CD4-positive, alpha-beta T cell treated with Interleukin-15 for 4 hours (primary cell): ENCODE results near the gene ABHD6.
"Not testable (repeated sequence)": the region's sequence is repeated elsewhere in the genome, so short reads cannot be mapped to it uniquely, and the experiment has no call there.

Experiments used
- DNase-seq: peaks from one replicate; pipeline ENCODE4 v3.0.0-alpha.2; 2020; ENCODE audit warnings: low spot score

ABHD6 gene

DNA sequence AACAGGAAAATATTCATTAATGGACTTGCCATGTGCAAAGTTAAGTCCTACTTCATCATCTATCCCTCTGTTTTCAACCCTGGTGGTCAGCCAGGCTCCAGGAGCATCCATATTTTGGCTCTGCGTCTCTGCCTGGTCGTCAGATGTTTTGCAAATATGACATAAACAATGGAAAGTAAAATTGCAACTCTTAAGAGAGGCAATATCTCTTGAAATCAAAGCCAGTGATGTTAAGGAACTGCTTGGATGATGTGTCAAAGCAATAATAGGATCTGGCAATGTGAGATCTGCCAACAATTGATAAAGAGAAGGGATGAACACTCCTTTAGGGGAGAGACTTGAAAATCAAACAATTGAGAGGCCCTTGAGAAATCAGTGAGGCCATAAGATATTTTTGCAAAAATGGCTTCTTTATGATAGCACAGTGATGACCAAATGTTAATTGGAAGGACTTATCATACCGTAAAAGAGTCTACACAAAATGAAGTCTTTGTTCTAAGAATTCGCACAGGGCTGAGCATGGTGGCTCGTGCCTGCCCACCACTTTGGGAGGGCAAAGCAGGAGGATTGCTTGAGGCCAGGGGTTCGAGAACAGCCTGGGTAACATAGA is 6.5 kb downstream of the ABHD6 start:
- DNase-seq: no peak

DNA sequence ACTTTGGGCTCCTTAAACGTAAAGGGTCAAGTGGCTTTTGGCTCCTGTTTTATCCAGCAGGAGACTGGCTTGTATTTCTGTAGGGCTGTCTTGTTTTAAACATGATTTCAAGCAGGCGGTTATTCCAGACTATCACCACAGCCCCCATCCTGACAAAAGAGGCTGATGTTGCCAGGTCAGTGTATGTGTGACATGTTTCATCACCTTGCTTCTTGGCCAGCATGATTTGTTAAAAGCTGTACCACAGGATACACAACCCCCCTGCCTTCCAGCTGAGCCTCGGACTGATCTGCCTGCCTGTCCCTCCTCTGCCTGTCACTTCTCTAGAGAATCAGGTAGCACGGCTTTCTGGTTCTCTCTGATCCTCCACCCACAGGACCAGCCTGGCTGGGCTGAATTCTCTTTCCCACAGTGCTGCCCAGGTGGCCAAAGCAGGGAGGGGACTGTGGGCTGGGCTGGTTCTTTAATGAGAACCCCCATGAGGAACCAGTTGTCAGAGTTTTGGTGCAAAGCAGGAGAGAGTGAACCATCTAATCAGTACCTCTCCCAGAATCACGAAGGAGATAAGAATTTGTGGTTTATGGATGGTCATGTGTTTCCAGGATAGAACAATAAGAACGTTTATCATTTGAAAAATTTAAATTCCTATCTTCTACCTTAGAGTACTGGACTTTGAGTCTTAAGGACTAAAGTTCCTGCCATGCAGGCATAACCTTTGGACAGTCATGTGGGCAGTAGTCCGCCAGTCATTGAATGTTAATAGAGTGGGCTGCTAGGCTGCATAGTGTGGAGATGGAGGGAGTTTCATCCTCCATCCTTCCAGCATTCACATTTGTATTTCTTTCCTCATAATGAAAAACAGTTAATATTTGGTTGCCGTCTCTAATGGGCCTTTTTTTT is 8.8 kb downstream of the ABHD6 start:
- DNase-seq: no peak

DNA sequence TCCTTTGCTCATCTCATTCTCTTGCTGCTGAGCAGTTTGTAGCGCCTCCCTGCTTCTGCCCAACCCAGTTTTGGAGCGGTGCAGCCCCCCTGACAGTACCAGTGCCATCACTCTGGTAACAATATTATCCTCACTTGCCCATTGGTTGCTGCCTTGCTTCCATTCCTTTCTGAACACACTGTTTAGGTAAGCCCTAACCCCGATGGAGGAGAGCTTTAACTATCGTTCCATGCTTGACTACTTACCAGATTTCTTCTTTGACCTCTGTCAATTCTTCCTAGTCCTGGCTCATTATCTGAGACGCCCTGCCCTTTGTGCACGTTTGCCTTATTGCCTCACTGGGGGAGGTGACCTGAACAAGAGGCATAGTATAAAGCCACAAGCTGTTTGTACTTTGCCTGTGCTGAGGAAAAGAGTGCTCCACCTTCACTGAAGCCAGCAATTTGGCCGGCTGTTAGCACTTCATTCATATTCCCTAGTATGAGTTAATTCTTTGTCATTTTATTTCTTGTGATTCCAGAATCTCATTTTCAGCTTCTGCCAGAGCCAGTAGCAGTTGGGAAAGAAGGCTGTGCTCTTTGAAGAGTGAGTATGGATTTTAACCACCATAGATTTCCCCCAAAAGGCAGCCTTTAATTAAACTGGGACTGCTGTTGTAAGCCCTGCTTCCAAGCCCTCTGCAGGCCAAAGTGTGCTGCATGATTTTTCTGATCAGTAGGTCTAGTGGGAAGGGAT is 11.9 kb downstream of the ABHD6 start:
- no peak for DNase-seq

DNA sequence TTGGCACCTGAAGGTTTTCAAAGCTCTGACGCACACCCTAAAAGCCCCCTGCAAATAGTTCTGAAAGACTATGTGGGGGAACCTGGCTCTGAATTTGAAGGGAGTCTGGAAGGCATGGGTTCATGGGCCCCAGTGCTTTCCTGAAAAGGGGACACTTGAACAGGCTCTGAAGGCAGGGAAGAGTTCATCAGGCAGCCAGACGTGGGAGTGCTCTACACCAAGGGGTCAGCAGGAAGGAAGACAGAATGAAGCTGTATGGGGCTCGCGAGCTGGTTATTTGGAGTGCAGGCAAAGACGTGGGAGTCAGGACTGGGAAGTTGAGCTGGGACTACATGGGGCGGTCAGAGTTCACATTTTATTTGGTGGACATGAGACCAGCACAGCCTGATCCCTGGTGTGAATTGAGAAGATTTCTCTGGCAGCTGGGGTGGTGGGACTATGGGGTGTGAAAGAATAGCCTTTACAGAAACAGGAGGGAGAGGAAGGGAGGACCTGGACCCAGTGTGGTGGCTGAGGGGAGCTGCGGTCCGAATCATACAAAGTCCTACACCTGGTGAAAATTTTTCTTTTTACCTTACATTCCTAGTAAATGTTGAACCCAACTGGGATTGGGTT is 12.6 kb downstream of the ABHD6 start:
- no peak for DNase-seq

- no peak for DNase-seq
Observed at GRCh38 chr3:58251631-58252035, 14.0 kb downstream of the ABHD6 start.

- no peak for DNase-seq
Observed at GRCh38 chr3:58254144-58254543, 16.6 kb downstream of the ABHD6 start.

DNA sequence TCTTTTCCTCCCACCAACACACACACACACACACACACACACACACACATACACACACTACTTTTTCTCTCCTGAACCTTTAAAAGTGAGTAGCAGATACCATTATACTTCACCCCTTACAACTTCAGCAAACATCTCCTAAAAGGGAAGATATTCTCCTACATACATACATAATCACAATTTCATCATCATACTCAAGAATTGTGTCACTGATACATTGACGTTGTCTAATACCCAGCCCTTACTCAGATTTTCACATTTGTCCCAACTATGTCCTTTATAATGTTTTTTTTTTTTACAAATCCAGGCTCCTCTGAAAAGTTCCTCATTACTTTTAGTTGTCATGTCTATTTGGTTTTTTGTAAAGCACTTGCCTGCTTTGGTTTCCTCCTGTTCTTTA is 18.5 kb downstream of the ABHD6 start:
- no peak for DNase-seq

DNA sequence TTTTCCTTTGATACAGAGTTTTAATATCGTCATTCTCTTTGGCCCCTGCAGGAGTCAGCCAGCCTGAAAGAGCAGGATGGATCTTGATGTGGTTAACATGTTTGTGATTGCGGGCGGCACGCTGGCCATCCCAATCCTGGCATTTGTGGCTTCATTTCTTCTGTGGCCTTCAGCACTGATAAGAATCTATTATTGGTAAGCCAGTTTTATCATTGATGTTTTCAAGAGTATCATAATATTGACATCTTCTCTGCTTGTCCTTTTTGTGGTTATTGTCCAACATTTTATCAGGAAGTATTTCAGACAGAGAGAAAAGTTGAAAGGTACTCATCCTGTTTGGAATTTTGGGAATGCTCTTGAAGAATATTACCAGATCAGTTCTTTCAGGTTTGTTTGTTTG is 18.9 kb downstream of the ABHD6 start:
- DNase-seq: no peak

GRCh38 chr3:58258392-58259055 is 20.9 kb downstream of the ABHD6 start:
- DNase-seq: no peak

GRCh38 chr3:58260261-58260731 is 22.7 kb downstream of the ABHD6 start:
- DNase-seq: no peak

DNA sequence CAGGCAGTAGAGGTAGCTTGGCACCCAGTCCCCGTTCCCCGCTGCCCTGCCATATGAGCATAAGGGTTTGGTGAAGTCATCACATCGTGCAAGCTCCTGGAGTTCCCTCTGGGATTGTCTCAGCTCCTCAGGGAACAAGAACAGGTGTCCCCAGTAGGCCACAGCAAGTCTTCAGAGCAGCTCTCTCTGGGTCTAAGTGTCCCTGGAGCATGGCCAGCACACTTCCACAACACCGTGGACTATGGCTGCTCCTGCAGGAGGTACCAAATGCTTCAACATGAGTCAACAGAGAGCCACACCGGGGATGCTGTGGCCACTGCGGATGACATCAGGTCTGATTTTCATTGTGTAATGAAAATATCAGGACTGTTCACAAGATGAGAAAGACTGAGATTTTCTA is 23.1 kb downstream of the ABHD6 start:
- no peak for DNase-seq

GRCh38 chr3:58261954-58262666 is 24.5 kb downstream of the ABHD6 start:
- DNase-seq: no peak

DNA sequence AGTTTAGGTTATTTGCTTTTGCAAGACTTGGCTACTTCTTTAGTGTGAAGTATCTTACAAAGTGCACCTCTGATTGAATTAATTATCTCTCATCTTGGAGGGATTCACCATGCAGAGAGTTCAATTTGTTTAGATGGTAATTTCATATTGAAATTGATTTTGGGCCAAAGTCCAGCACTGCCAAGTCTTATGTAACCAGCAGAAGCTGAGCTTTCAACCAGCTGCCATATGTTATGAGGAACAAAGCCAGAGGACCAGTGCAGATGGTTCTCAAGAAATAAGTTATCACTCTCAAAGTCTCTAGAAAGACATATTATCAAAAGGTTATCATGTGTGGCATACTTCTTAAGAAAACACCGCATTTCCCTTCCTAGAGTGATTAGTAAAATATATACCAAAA is 29.0 kb downstream of the ABHD6 start:
- DNase-seq: no peak

DNA sequence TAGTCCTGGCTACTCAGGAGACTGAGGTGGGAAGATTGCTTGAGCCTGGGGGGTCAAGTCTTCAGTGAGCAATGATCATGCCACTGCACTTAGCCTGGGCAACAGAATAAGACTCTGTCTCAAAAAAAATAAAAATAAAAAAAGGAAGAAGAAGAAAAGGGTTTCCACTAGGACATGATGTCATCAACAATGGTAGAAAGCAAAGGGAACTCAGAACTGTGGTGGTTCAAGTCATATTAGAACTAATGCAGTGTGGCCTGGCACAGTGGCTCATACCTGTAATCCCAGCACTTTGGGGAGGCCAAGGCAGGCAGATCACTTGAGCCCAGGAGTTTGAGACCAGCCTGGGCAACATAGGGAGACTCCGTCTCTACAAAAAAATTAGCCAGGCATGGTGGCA is 30.0 kb downstream of the ABHD6 start:
- not testable (repeated sequence) for DNase-seq

GRCh38 chr3:58269356-58269755 is 31.8 kb downstream of the ABHD6 start:
- DNase-seq: no peak

- DNase-seq: no peak
Observed at GRCh38 chr3:58270485-58270884, 32.9 kb downstream of the ABHD6 start.

- DNase-seq: no peak
Observed at GRCh38 chr3:58271901-58272501, 34.4 kb downstream of the ABHD6 start.

GRCh38 chr3:58272891-58273290 is 35.3 kb downstream of the ABHD6 start:
- no peak for DNase-seq

DNA sequence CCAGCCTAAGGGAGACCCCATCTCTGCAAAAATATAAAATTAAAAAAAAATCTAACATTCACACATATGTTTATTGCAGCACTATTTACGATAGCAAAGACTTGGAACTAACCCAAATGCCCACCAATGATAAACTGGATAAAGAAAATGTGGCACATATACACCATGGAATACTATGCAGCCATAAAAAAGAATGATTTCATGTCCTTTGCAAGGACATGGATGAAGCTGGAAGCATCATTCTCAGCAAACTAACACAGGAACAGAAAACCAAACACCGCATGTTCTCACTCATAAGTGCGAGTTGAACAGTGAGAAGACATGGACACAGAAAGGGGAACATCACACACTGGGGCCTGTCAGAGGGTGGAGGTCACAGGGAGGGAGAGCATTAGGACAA is 35.8 kb downstream of the ABHD6 start:
- DNase-seq: not testable (repeated sequence)

GRCh38 chr3:58274027-58274614 is 36.5 kb downstream of the ABHD6 start:
- no peak for DNase-seq
